HG02610 (cell line): ENCODE data around the gene PHACTR4.
"Not testable (repeated sequence)": the region's sequence is repeated elsewhere in the genome, so short reads cannot be mapped to it uniquely, and the experiment has no call there.

ENCODE experiments used
- ATAC-seq: cut with Tn5 transposase; IDR thresholded peaks from one replicate; pipeline ENCODE4 v1.9.1; 2021; ENCODE audit warnings: mild to moderate bottlenecking, moderate library complexity; ENCODE audit not compliant: unreplicated experiment

The PHACTR4 gene

DNA sequence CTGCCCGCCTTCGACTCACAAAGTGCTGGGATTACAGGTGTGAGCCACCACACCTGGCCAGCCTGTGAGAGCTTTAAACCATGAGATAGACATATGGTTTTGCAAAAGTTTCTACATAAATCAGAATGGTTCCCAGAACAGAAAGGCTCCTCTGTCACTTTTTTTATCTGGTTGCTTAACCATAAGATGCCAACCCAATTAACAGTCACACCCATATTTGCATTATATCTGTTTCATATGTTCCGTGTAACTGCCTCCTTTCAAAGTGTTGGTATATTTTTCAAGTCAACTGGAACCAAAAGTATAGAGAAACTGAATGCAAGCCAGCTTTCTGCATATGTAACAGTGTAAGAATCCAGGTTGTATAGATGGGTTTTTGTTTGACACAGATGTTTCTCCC is 112.6 kb downstream of the PHACTR4 start:
- ATAC-seq: no peak

DNA sequence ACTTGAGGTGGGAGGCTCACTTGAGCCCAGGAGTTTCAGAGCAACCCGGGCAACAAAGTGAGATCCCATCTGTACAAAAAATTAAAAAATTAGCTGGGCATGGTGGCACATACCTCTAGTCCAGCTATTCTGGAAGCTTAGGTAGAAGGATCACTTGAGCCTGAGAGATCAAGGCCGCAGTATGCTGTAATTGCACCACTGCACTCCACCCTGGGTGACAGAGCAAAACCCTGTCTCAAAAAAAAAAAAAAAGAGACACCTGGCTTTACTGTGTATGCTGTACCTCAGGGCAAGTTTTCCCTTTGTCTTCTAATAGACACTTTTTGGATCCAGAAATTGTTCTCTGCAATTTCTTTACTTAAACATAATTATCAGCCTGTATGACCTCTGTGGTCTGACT is 113.2 kb downstream of the PHACTR4 start:
- ATAC-seq: no peak

DNA sequence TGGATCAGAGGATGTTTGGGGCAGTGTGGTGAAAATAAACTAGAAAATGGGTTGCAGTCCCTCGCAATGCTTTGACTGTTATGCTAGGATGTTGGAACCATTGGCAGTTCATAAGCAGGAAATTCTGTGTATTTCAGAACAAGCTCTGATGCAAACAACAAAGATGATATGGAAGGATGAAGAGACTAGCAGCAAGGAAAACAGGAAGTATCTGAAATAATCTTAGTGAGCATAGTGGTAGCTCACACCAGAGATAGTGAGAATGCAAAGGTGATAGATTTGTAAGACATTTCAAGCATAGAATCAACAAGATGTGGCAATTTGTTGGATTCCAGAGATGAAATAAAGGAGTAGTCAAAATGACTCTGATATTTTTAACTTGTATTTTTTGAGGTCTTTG is 125.2 kb downstream of the PHACTR4 start:
- no peak for ATAC-seq

DNA sequence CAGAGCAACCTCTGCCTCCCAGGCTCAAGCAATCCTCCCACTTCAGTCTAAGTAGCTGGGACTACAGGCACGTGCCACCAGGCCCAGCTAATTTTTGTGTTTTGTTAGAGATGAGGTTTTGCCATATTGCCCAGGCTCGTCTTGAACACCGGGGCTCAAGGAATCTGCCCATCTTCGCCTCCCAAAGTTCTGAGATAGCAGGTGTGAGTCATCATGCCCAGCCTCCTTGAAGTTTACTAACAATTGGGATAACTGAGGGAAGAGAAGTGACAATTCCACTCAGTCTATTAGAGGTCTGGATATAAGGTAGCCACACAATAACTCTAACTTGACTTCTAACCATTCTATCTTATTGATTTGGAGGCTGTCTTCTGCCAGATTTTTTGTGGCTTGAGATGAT is 130.0 kb downstream of the PHACTR4 start:
- no peak for ATAC-seq

DNA sequence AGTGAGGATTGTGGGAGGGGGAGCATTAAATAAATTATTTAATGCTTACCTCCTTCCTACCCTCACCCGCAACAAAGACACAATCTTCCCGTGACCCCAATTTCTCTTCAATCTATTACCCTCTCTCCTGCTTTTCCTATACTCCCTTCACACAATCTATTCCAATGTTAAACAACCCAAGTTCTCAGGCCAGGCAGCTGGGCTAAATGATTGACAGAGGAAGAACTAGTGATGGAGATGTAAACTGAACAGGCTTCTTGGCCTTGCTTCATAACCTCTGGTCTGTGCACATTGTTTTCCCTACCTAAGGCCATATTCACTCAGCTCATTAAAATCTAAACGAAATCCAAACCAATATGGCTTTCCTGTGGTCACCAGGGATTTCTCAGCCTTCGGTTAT is 132.4 kb downstream of the PHACTR4 start:
- no peak for ATAC-seq

GRCh38 chr1:28503117-28503516 is 133.6 kb downstream of the PHACTR4 start:
- ATAC-seq: no peak

DNA sequence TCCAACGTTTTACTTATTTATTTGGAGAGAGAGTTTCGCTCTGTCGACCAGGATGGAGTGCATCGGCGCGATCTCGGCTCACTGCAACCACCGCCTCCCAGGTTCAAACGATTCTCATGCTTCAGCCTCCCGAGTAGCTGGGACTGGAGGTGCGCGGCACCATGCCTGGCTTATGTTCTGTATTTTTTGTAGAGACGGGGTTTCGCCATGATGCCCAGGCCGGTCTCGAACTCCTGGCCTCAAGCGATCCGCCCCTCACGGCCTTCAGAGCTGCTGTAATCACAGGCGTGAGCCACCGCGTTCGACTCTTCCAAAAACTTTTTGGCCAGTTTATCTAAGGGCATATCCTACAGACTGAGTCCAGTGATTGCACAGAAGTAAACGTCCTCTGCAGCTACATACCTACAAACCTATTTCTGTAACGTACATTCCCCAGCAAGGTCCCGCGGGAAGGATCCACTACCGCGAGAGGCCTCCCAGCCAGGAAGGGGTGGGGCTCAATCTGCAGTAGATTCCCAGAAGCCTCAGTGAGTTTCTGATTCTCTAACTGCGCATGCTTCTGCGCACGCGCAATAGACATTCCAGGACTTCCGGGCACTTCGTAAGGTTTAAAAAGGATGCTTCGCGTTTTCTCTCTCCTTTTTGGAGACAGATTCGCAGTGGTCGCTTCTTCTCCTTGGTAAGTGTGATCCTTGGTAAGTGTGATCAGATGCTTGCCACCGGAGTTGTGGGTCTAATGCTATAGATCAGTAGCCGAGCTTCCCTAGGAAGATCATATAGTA is 136.1 kb downstream of the PHACTR4 start, which contains the start of gene RCC1:
Gene RCC1 (plus strand): TSS at position 638 of the 782 bp plus-strand sequence. CDS start 23,824 bp downstream, outside the sequence.
- ATAC-seq: peak; percentile 65

- no peak for ATAC-seq
Observed at GRCh38 chr1:28506907-28507246, 137.3 kb downstream of the PHACTR4 start.

DNA sequence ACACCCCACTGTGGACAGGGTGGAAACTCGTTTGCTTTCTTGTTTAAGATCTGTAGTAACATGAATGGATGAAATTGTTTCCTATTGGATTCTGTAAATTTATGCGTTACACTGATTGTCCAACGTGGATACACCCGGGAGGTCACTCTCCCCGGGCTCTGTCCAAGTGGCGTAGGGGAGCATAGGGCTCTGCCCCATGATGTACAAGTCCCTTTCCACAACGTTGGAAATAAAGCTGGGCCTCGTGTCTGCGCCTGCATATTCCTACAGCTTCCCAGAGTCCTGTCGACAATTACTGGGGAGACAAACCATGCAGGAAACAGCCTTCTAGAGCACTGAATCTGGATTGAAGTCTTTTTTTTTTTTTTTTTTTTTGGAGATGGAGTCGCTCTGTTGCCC is 137.7 kb downstream of the PHACTR4 start:
- no peak for ATAC-seq

GRCh38 chr1:28507646-28508434 is 138.3 kb downstream of the PHACTR4 start:
- no peak for ATAC-seq

DNA sequence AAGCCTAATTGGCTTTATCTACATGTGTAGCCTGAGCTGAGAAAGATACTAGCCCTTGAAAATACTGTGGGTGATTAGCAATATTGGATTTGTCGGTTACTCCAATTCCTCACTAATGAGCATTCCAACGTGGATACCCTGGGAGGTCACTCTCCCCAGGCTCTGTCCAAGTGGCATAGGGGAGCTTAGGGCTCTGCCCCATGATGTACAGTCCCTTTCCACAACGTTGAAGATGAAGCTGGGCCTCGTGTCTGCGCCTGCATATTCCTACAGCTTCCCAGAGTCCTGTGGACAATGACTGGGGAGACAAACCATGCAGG is 138.9 kb downstream of the PHACTR4 start:
- no peak for ATAC-seq

DNA sequence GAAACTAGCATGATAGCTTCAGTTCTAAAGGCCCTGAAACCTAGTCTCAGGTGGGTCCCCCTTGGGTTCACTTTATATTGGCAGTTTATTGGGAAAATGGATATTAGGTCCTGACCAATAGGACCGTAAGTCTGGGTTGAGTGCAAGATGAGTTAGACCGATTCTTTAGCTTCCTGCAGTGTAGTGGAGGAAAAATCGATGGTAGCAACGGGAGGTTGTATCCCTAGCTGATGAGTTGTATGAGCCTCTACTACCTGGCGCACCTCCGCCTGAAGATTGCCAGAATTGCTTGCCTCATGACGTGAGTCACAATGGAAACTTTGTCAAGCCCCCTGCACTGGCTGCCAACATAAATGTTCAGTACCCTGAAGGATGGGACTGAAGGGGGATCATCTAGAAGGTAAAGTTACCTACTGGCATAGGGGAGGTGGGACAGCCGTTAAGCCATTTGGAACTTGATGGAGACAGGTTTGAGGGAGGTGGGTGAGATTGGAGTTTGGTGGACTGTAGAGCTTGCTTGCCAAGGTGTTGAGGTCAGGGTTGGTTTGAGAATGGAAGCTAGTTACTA is 140.2 kb downstream of the PHACTR4 start:
- no peak for ATAC-seq

DNA sequence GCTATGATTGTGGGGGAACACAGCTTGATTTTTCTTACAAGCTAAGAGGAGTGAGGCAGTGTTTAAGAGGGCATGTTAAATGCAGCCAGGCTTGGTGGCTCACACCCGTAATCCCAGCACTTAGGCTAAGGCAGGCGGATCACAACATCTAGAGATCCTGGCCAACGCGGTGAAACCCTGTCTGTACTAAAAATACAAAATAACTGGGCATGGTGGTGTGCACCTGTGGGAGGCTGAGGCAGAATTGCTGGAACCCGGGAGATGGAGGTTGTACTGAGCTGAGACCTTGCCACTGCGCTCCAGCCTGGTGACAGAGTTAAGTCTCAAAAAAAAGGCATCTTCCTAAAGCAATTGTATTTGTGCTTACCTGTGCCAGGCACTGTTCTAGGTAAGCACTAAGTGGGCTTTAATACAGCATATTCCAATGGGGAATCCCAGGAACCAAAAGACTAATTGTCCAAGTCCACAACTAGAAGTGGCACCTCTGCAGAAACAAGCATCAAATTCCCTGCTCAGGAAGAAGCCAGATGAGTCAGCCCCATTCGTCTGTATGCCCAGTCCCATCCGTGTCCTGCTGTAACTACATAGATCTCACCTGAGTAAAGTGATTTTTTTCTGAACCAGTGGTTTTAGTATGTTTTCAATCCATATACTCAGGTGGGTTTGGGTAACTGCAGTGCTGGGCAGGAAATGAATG is 140.9 kb downstream of the PHACTR4 start:
- ATAC-seq: no peak

- ATAC-seq: no peak
Observed at GRCh38 chr1:28510970-28511440, 141.5 kb downstream of the PHACTR4 start.

GRCh38 chr1:28512058-28512611 is 142.6 kb downstream of the PHACTR4 start:
- no peak for ATAC-seq

DNA sequence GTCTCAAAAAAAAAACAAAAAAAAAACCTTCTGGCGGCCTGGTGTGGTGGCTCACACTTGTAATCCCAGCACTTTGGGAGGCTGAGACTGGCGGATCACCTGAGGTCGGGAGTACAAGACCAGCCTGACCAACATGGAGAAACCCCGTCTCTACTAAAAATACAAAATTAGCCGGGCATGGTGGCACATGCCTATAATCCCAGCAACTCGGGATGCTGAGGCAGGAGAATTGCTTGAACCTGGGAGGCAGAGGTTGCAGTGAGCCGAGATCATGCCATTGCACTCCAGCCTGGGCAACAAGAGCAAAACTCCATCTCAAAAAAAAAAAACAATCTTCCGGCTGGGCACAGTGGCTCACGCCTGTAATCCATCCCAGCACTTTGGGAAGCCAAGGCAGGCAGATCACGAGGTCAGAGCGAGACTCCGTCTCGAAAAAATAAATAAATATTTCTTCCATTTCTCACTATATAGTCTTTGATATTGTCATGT is 144.9 kb downstream of the PHACTR4 start:
- not testable (repeated sequence) for ATAC-seq

GRCh38 chr1:28516518-28516956 is 147.0 kb downstream of the PHACTR4 start:
- ATAC-seq: no peak

- no peak for ATAC-seq
Observed at GRCh38 chr1:28517649-28517999, 148.1 kb downstream of the PHACTR4 start.

- peak; percentile 79 for ATAC-seq
Observed at GRCh38 chr1:28518000-28518744, 148.6 kb downstream of the PHACTR4 start.

- no peak for ATAC-seq
Observed at GRCh38 chr1:28518745-28519341, 149.3 kb downstream of the PHACTR4 start.
